K562 (cell line): ENCODE data around the gene ATAD5.

Experiments used
- BRF2 ChIP-seq: IDR thresholded peaks from 3 replicates; pipeline ENCODE4 v1.6.1; 2011; ENCODE audit warnings: borderline replicate concordance, mild to moderate bottlenecking; ENCODE audit not compliant: insufficient read length, insufficient read depth
- CTCF ChIP-seq, 3 experiments: IDR thresholded peaks in 2 of 3; conservative IDR thresholded peaks in 1 of 3; 2 replicates each; pipeline ENCODE4 v1.5.1; 2011 to 2012; ENCODE audit warnings: low read length in 3 of 3, mild to moderate bottlenecking in 3 of 3, control low read depth in 2 of 3, improper control_type of control experiment in 1 of 3, inconsistent platforms in 1 of 3, low read depth in 1 of 3, mixed read lengths in 1 of 3, moderate library complexity in 1 of 3; ENCODE audit not compliant: insufficient read depth in 2 of 3
- FOXA3 ChIP-seq, 2 experiments: fragments of 450-650 bp in 1 of 2; sonication (generic) in 1 of 2; formaldehyde crosslinking; IDR thresholded peaks in 1 of 2; conservative IDR thresholded peaks in 1 of 2; 2 replicates each; pipeline versions ENCODE4 v1.4.0 to v1.8.0; 2020 to 2022; ENCODE audit warnings: mild to moderate bottlenecking in 2 of 2, missing genetic modification reagents in 1 of 2
- NR2F6 ChIP-seq: fragments of 450-650 bp; formaldehyde crosslinking; IDR thresholded peaks from 2 replicates; pipeline ENCODE4 v1.4.0; 2020; ENCODE audit warnings: mild to moderate bottlenecking
- POLR2AphosphoS5 ChIP-seq: IDR thresholded peaks from 2 replicates; pipeline ENCODE4 v1.6.1; 2011; ENCODE audit warnings: mild to moderate bottlenecking, low read depth, low read length, moderate library complexity; ENCODE audit not compliant: control insufficient read depth, insufficient read depth
- REST ChIP-seq, 2 experiments: fragments of 450-650 bp; formaldehyde crosslinking in 1 of 2; IDR thresholded peaks; 2 replicates each; pipeline versions ENCODE4 v1.4.0 to v1.6.1; 2014 to 2020; ENCODE audit warnings: mild to moderate bottlenecking in 2 of 2, borderline replicate concordance in 1 of 2, low read depth in 1 of 2
- ZBTB5 ChIP-seq: fragments of 450-650 bp; IDR thresholded peaks from 2 replicates; pipeline ENCODE4 v1.6.1; 2017; ENCODE audit warnings: antibody characterized with exemption

GRCh38 chr17:30824002-30824355, 7.8 kb upstream of the ATAD5 start:
- TF ChIP-seq ZBTB5 = peak; percentile 26; the same call in 1 of the 2 replicates
- no peak for TF ChIP-seq POLR2AphosphoS5
- no peak for TF ChIP-seq BRF2
- TF ChIP-seq FOXA3 (CRISPR knock-in tag; conservative IDR thresholded peaks at IDR 0.05 in 1 of 2, IDR thresholded peaks at IDR 0.05 in 1 of 2) = no peak
- TF ChIP-seq CTCF (IDR thresholded peaks at IDR 0.05 in 2 of 3, conservative IDR thresholded peaks at IDR 0.05 in 1 of 3; ENCODE audit: insufficient read depth in 2 of 3, low read depth in 1 of 3, low read length in 3 of 3) = no peak
- TF ChIP-seq REST (IDR thresholded peaks at IDR 0.05; ENCODE audit: borderline replicate concordance) = no peak
- TF ChIP-seq REST (CRISPR knock-in tag; IDR thresholded peaks at IDR 0.05; ENCODE audit: low read depth) = no peak
- TF ChIP-seq NR2F6 (CRISPR knock-in tag) = no peak
